ENCODE measurements around the gene SAFB. TPM values are rescaled to one million over a fixed set of nuclear protein-coding genes. Genes with fewer than 3 reads are reported as not detected.

SAFB gene
- total RNA-seq, 1 donor from 2014 or later, result 127 TPM

DNA sequence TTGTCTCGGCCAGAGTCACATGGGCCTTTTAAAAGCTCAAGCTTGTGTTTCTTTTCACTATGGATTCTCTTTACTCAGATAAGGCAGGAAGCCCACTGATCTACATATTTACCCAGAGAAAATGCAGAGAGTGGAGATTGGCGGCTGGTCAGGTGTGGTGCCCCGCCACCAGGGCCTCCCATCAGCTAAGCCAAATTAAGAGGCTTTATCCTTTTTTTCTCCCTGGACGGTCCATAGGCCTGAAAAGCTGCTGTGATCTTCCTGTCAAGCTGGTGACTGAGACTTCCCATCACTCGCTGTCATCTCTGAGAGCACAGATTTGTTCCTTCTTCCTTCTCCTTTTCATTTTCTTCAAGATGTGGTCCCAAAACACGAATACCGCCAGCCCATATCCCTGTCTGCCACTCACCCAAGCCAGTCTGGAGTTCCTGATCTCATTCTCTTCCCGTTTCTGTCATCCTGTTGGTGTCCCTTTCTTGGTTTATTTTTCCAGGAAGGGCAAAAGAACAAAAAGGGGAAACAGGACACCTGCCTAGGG lies 1.9 kb downstream of the SAFB start:
- peak overlapping the region; percentile 100 for H3K27ac Mint-ChIP-seq
- peaks cover 44% of the 10 kb centered on the region for H3K4me1 Mint-ChIP-seq (ENCODE audit: unreplicated experiment)
- H3K27me3 Mint-ChIP-seq, result no peaks in the 10 kb centered on the region
- TF ChIP-seq, protein P1, sequence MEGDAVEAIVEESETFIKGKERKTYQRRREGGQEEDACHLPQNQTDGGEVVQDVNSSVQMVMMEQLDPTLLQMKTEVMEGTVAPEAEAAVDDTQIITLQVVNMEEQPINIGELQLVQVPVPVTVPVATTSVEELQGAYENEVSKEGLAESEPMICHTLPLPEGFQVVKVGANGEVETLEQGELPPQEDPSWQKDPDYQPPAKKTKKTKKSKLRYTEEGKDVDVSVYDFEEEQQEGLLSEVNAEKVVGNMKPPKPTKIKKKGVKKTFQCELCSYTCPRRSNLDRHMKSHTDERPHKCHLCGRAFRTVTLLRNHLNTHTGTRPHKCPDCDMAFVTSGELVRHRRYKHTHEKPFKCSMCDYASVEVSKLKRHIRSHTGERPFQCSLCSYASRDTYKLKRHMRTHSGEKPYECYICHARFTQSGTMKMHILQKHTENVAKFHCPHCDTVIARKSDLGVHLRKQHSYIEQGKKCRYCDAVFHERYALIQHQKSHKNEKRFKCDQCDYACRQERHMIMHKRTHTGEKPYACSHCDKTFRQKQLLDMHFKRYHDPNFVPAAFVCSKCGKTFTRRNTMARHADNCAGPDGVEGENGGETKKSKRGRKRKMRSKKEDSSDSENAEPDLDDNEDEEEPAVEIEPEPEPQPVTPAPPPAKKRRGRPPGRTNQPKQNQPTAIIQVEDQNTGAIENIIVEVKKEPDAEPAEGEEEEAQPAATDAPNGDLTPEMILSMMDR (conservative IDR thresholded peaks at IDR 0.05), result no peak
- H3K4me3 Mint-ChIP-seq, result peak overlapping the region; percentile 100
- H3K9me3 Mint-ChIP-seq, result no peaks in the 10 kb centered on the region
- peaks cover 37% of the 10 kb centered on the region for H3K36me3 Mint-ChIP-seq
- no peak for DNase-seq (ENCODE audit: extremely low spot score, unreplicated experiment)

- H3K27me3 Mint-ChIP-seq, result no peaks in the 10 kb centered on the region
- H3K9me3 Mint-ChIP-seq, result no peaks in the 10 kb centered on the region
- peaks cover 40% of the 10 kb centered on the region for H3K4me1 Mint-ChIP-seq (ENCODE audit: unreplicated experiment)
- peaks cover 36% of the 10 kb centered on the region for H3K36me3 Mint-ChIP-seq
- TF ChIP-seq, protein P1 (conservative IDR thresholded peaks at IDR 0.05), result no peak
- DNase-seq (ENCODE audit: extremely low spot score, unreplicated experiment), result no peak
- peak overlapping the region; percentile 100 for H3K4me3 Mint-ChIP-seq
- peak overlapping the region; percentile 21 for H3K27ac Mint-ChIP-seq
Measured at GRCh38 chr19:5625641-5626040, 2.8 kb downstream of the SAFB start.

DNA sequence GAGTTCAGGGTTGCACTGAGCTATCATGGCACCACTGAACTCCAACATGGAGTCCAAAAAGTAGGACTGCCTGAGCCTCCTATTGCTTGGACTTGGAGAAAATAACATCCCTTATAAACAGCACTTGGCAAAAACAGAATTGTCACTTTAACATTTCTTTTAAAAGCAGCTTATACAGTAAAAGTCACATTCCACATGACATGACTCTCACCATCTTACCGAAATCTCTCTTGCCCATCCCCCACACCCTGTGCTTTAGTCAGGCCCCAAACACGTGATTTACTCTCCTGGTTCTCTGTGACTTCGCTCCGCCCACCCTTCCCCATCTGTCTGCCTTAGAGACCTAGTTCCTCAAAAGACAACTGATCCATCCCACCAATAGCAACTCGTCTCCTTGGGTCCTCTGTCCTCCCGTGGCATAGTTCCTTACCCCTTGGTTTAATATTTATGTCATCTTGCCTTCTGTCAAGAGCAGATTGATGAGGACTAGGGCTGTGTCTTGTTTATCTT lies 4.6 kb downstream of the SAFB start:
- DNase-seq (ENCODE audit: extremely low spot score, unreplicated experiment), result no peak
- Mint-ChIP-seq H3K36me3 (peaks cover 34% of the 10 kb centered on the region), H3K27ac (peak overlapping the region; percentile 86), H3K4me3 (peak overlapping the region; percentile 60), H3K9me3 (no peaks in the 10 kb centered on the region), H3K27me3 (no peaks in the 10 kb centered on the region), H3K4me1 (ENCODE audit: unreplicated experiment) (peaks cover 44% of the 10 kb centered on the region)
- TF ChIP-seq, protein P1 (conservative IDR thresholded peaks at IDR 0.05), result no peak

- DNase-seq (ENCODE audit: extremely low spot score, unreplicated experiment), result no peak
- H3K27me3 Mint-ChIP-seq, result no peaks in the 10 kb centered on the region
- no peaks in the 10 kb centered on the region for H3K9me3 Mint-ChIP-seq
- peaks cover 43% of the 10 kb centered on the region for H3K4me1 Mint-ChIP-seq (ENCODE audit: unreplicated experiment)
- H3K27ac Mint-ChIP-seq, result no peak overlapping the region
- TF ChIP-seq, protein P1 (conservative IDR thresholded peaks at IDR 0.05), result no peak
- no peak overlapping the region for H3K4me3 Mint-ChIP-seq
- peaks cover 32% of the 10 kb centered on the region for H3K36me3 Mint-ChIP-seq
Measured at GRCh38 chr19:5628461-5628860, 5.6 kb downstream of the SAFB start.

- DNase-seq (ENCODE audit: extremely low spot score, unreplicated experiment), result no peak
- H3K36me3 Mint-ChIP-seq, result peaks cover 32% of the 10 kb centered on the region
- H3K27me3 Mint-ChIP-seq, result no peaks in the 10 kb centered on the region
- peaks cover 43% of the 10 kb centered on the region for H3K4me1 Mint-ChIP-seq (ENCODE audit: unreplicated experiment)
- H3K9me3 Mint-ChIP-seq, result no peaks in the 10 kb centered on the region
- TF ChIP-seq, protein P1 (conservative IDR thresholded peaks at IDR 0.05), result no peak
- H3K4me3 Mint-ChIP-seq, result no peak overlapping the region
- H3K27ac Mint-ChIP-seq, result no peak overlapping the region
Measured at GRCh38 chr19:5628919-5629481, 6.1 kb downstream of the SAFB start.

Data from type B pancreatic cell (in vitro differentiated cells).